ENCODE measurements around the gene NUDT6.

DNA sequence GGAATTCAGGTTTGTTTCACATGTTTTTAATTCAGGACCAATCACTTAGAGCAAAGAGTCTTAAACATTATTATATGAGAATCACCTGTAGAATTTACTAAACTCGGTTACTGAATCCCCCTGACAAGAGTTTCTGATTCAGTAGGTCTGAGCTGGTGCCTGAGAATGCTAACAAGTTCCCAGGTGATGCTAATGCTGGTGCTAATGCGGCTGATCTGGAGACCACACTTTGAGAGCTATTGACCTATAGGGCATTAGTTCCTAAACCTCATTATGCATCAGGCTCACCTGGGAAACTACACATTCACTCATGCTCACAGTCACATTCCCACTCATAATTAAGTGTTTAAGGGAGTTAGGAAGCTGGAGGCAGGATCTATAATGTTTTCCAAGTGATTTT lies 36.1 kb upstream of the NUDT6 start:
- TF ChIP-seq, protein P1, sequence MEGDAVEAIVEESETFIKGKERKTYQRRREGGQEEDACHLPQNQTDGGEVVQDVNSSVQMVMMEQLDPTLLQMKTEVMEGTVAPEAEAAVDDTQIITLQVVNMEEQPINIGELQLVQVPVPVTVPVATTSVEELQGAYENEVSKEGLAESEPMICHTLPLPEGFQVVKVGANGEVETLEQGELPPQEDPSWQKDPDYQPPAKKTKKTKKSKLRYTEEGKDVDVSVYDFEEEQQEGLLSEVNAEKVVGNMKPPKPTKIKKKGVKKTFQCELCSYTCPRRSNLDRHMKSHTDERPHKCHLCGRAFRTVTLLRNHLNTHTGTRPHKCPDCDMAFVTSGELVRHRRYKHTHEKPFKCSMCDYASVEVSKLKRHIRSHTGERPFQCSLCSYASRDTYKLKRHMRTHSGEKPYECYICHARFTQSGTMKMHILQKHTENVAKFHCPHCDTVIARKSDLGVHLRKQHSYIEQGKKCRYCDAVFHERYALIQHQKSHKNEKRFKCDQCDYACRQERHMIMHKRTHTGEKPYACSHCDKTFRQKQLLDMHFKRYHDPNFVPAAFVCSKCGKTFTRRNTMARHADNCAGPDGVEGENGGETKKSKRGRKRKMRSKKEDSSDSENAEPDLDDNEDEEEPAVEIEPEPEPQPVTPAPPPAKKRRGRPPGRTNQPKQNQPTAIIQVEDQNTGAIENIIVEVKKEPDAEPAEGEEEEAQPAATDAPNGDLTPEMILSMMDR (conservative IDR thresholded peaks at IDR 0.05; ENCODE audit: low read length): no peak
- no peak for TF ChIP-seq EZH2phosphoT487 (IDR thresholded peaks at IDR 0.05; ENCODE audit: borderline replicate concordance)

Measured in Loucy (cell line).